Stomach (tissue), 9 donors: ENCODE data around the gene TJP2. TPM values are rescaled to one million over a fixed set of nuclear protein-coding genes. Genes with fewer than 3 reads are reported as not detected.

Experiments
- DNase-seq, 2 donors: peaks; one replicate each; pipeline versions ENCODE4 v3.0.0 to v3.0.0-alpha.2; 2013 to 2019
- H3K27ac ChIP-seq, 5 donors: fragments of 200-600 bp in 4 of 5; sonication (generic) in 4 of 5; one replicate each; pipeline ENCODE4 v1.5.1; 2013 to 2019; ENCODE audit warnings: mild to moderate bottlenecking in 1 of 5, moderate library complexity in 1 of 5
- H3K27me3 ChIP-seq, 3 donors: fragments of 200-600 bp; sonication (generic); one replicate each; pipeline ENCODE4 v1.5.1; 2017 to 2019; ENCODE audit warnings: mixed run types in 1 of 3
- H3K36me3 ChIP-seq, 4 donors: fragments of 200-600 bp; sonication (generic); 1 replicate in 3 of 4; 2 replicates in 1 of 4; pipeline ENCODE4 v1.5.1; 2016 to 2019
- H3K4me1 ChIP-seq, 4 donors: fragments of 200-600 bp; sonication (generic); one replicate each; pipeline ENCODE4 v1.5.1; 2016 to 2019
- H3K4me3 ChIP-seq, 4 donors: fragments of 200-600 bp; sonication (generic) in 3 of 4; one replicate each; pipeline ENCODE4 v1.5.1; 2016 to 2019; ENCODE audit warnings: mild to moderate bottlenecking in 1 of 4
- H3K9me3 ChIP-seq, 4 donors: fragments of 200-600 bp; sonication (generic); one replicate each; pipeline ENCODE4 v1.5.1; 2016 to 2019
- CTCF ChIP-seq, 7 experiments: fragments of 450-650 bp in 4 of 7; fragments of 200-600 bp in 3 of 7; sonication (generic) in 3 of 7; IDR thresholded peaks; one replicate each; pipeline ENCODE4 v1.5.1; 2016 to 2019; ENCODE audit warnings: antibody characterized with exemption in 7 of 7, control low read depth in 2 of 7, mild to moderate bottlenecking in 1 of 7
- EP300 ChIP-seq: sonication (generic); formaldehyde crosslinking; IDR thresholded peaks from one replicate; pipeline ENCODE4 v1.6.1; 2017; ENCODE audit warnings: antibody characterized with exemption
- POLR2A ChIP-seq, 4 donors: fragments of 450-650 bp; IDR thresholded peaks; one replicate each; pipeline ENCODE4 v1.6.1; 2016; ENCODE audit warnings: antibody characterized with exemption in 4 of 4, control low read depth in 2 of 4, mild to moderate bottlenecking in 1 of 4, moderate library complexity in 1 of 4
- POLR2AphosphoS5 ChIP-seq, 3 donors: sonication (generic); formaldehyde crosslinking; IDR thresholded peaks; one replicate each; pipeline ENCODE4 v1.6.1; 2016; ENCODE audit warnings: antibody characterized with exemption in 3 of 3
- WGBS, 5 donors: extraction: QIAGEN DNeasy Blood & Tissue Kit in 3 of 5; methylation state at CpG; one replicate each; pipeline versions ENCODE4 v1.1.5 to v1.1.7; 2013 to 2018; 5-methylcytosine and 5-hydroxymethylcytosine counted together
- intact Hi-C: fragments of 100-400 bp; cut with DNase I; formaldehyde crosslinking; loops from one replicate; pipeline ENCODE4 v1.15.1; 2023; ENCODE audit warnings: low total_unique reads
- polyA plus RNA-seq, 3 donors: library from polyadenylated mRNA; stranded (reverse); fragments of 200-250 nt; gene quantifications; one replicate each; pipeline ENCODE4 v1.2.3, GENCODE V29; 2013
- total RNA-seq, 5 donors: library from RNA; depleted of rRNA; stranded (reverse); fragments of >200 nt; gene quantifications; one replicate each; pipeline versions ENCODE4 v1.1.0 to v1.2.3, GENCODE V29; 2014 to 2016
- donor health status: healthy with polysubstance abuse.
- donor health status: Bipolar disorder and iron deficiency.
- donor health status: healthy.

TJP2 gene
- total and polyA plus RNA-seq, 8 donors = 28.6 to 371 (median 150) TPM

- TF ChIP-seq EP300 (no peak), CTCF (IDR thresholded peaks at IDR 0.05) (no peak), POLR2AphosphoS5 (IDR thresholded peaks at IDR 0.05) (no peak), POLR2A (IDR thresholded peaks at IDR 0.05) (no peak)
- Histone ChIP-seq H3K27ac (no peak overlapping the region), H3K4me3 (no peak overlapping the region), H3K27me3 (no peaks in the 10 kb centered on the region), H3K9me3 (peaks cover 0 to 10% (median 6%) of the 10 kb centered on the region in 4 donors), H3K36me3 (no peaks in the 10 kb centered on the region), H3K4me1 (no peaks in the 10 kb centered on the region)
- no peak for DNase-seq
- 54 to 83% (median 73%) methylated on average over 3 to 4 of the region's 4 CpGs for WGBS, 5 donors
- intact Hi-C loops = no loop called here
Measured at GRCh38 chr9:69273161-69273560, 99.1 kb downstream of the TJP2 start.

GRCh38 chr9:69276775-69277174, 102.7 kb downstream of the TJP2 start:
- no peak for DNase-seq
- intact Hi-C loops = no loop called here
- no peak for TF ChIP-seq EP300
- TF ChIP-seq POLR2AphosphoS5 (IDR thresholded peaks at IDR 0.05) = no peak
- TF ChIP-seq POLR2A (IDR thresholded peaks at IDR 0.05) = no peak
- TF ChIP-seq CTCF (IDR thresholded peaks at IDR 0.05) = no peak
- Histone ChIP-seq H3K27me3 (no peaks in the 10 kb centered on the region), H3K4me3 (no peak overlapping the region), H3K9me3 (peaks cover 0 to 10% (median 6%) of the 10 kb centered on the region in 4 donors), H3K4me1 (no peaks in the 10 kb centered on the region), H3K27ac (no peak overlapping the region), H3K36me3 (no peaks in the 10 kb centered on the region)
- 67 to 85% (median 80%) methylated on average over 5 of the region's 5 CpGs for WGBS, 5 donors

GRCh38 chr9:69279084-69279731, 105.1 kb downstream of the TJP2 start:
- TF ChIP-seq EP300 = no peak
- no peaks in the 10 kb centered on the region for H3K27me3 ChIP-seq
- H3K9me3 ChIP-seq = peaks cover 0 to 7% (median 6%) of the 10 kb centered on the region in 4 donors
- no peak overlapping the region for H3K27ac ChIP-seq
- DNase-seq = no peak
- H3K4me1 ChIP-seq = no peaks in the 10 kb centered on the region
- no peaks in the 10 kb centered on the region for H3K36me3 ChIP-seq
- H3K4me3 ChIP-seq = no peak overlapping the region
- intact Hi-C loops = no loop called here
- WGBS, 5 donors = 74 to 81% (median 75%) methylated on average over 5 of the region's 5 CpGs

- peaks cover 0 to 2% (median under 1%) of the 10 kb centered on the region in 4 donors for H3K9me3 ChIP-seq
- H3K4me3 ChIP-seq = no peak overlapping the region
- intact Hi-C loops = no loop called here
- TF ChIP-seq POLR2A (IDR thresholded peaks at IDR 0.05) (no peak), POLR2AphosphoS5 (IDR thresholded peaks at IDR 0.05) (no peak), EP300 (no peak), CTCF (IDR thresholded peaks at IDR 0.05) (no peak)
- no peaks in the 10 kb centered on the region for H3K4me1 ChIP-seq
- WGBS, 5 donors = 25 to 76% (median 53%) methylated on average over 3 of the region's 3 CpGs
- H3K27me3 ChIP-seq = no peaks in the 10 kb centered on the region
- DNase-seq = no peak
- H3K36me3 ChIP-seq = no peaks in the 10 kb centered on the region
- H3K27ac ChIP-seq = no peak overlapping the region
Measured at GRCh38 chr9:69279733-69280132, 105.7 kb downstream of the TJP2 start.

GRCh38 chr9:69283003-69283402, 108.9 kb downstream of the TJP2 start:
- no peak overlapping the region for H3K27ac ChIP-seq
- DNase-seq = no peak
- H3K27me3 ChIP-seq = no peaks in the 10 kb centered on the region
- intact Hi-C loops = no loop called here
- no peaks in the 10 kb centered on the region for H3K36me3 ChIP-seq
- no peaks in the 10 kb centered on the region for H3K9me3 ChIP-seq
- H3K4me3 ChIP-seq = no peak overlapping the region
- TF ChIP-seq EP300 (no peak), POLR2A (IDR thresholded peaks at IDR 0.05) (no peak), POLR2AphosphoS5 (IDR thresholded peaks at IDR 0.05) (no peak)
- 59 to 83% (median 69%) methylated on average over 2 of the region's 2 CpGs for WGBS, 5 donors
- no peaks in the 10 kb centered on the region for H3K4me1 ChIP-seq
